Sigmoid colon (tissue), 4 donors: ENCODE data around the gene SF3A1.

ENCODE experiments used
- POLR2A ChIP-seq, 2 donors: fragments of 450-650 bp; IDR thresholded peaks; one replicate each; pipeline ENCODE4 v1.6.1; 2016; ENCODE audit warnings: antibody characterized with exemption in 2 of 2, mild to moderate bottlenecking in 2 of 2, moderate library complexity in 2 of 2
- POLR2AphosphoS5 ChIP-seq, 4 donors: sonication (generic); formaldehyde crosslinking; IDR thresholded peaks; one replicate each; pipeline ENCODE4 v1.6.1; 2017; ENCODE audit warnings: antibody characterized with exemption in 4 of 4
- TF ChIP-seq, protein P1 (sequence below), 4 experiments: fragments of 450-650 bp in 3 of 4; fragments of 200-600 bp in 1 of 4; IDR thresholded peaks; one replicate each; pipeline ENCODE4 v1.5.1; 2016 to 2019; ENCODE audit warnings: antibody characterized with exemption in 4 of 4, mild to moderate bottlenecking in 3 of 4, moderate library complexity in 2 of 4

DNA sequence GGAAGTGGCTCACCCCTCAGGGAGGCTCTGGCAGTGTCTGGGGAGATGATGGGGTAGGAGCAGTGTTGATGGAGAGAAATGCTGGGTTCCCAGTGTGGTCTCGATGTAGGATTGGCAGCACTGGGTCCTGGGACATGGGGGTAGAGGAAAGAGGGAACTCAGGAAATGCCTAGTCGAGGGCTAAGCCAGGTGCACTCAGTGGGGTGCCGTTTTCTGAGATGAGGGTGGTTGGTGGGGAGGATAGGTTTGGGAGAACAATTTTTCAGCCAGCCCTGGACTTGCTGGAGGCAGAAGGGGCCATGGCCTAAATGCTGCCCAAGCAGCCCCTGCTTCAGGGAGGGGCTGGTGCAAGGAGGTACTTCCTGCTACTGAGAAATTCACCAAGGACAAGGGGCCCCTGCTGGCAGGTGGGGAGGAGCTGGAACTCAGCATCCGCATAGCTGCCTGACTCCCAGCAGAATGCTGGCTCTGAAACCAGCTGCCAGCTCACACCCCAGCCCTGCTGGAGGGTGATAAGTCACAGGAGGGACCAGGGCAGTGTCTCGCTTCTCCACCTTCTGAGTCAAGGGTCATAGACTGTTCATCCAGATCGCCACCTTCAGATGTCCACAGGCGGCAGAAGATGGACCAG is 6.1 kb upstream of the SF3A1 start:
- TF ChIP-seq POLR2A (IDR thresholded peaks at IDR 0.05) (no peak), POLR2AphosphoS5 (IDR thresholded peaks at IDR 0.05) (no peak)
- TF ChIP-seq, protein P1, sequence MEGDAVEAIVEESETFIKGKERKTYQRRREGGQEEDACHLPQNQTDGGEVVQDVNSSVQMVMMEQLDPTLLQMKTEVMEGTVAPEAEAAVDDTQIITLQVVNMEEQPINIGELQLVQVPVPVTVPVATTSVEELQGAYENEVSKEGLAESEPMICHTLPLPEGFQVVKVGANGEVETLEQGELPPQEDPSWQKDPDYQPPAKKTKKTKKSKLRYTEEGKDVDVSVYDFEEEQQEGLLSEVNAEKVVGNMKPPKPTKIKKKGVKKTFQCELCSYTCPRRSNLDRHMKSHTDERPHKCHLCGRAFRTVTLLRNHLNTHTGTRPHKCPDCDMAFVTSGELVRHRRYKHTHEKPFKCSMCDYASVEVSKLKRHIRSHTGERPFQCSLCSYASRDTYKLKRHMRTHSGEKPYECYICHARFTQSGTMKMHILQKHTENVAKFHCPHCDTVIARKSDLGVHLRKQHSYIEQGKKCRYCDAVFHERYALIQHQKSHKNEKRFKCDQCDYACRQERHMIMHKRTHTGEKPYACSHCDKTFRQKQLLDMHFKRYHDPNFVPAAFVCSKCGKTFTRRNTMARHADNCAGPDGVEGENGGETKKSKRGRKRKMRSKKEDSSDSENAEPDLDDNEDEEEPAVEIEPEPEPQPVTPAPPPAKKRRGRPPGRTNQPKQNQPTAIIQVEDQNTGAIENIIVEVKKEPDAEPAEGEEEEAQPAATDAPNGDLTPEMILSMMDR (IDR thresholded peaks at IDR 0.05): no peak
